ENCODE measurements around the gene CXCL17.

GRCh38 chr19:42459926-42460325 lies 17.2 kb upstream of the CXCL17 start:
- TF ChIP-seq POLR2AphosphoS5 (IDR thresholded peaks at IDR 0.05), result no peak
- no peak for TF ChIP-seq POLR2A (IDR thresholded peaks at IDR 0.05)

Measured in sigmoid colon (tissue), 4 donors.